PC-3 (cell line): ENCODE measurements around the gene SLC6A6.

Experiments
- CTCF ChIP-seq: fragments of 300-600 bp; sonication (generic); conservative IDR thresholded peaks from 2 replicates; pipeline ENCODE4 v1.5.1; 2017; ENCODE audit warnings: antibody characterized with exemption, low read depth, mild to moderate bottlenecking, low read length
- EZH2 ChIP-seq: fragments of 300-600 bp; sonication (generic); IDR thresholded peaks from one replicate; pipeline ENCODE4 v1.6.1; 2017; ENCODE audit warnings: antibody characterized with exemption, mild to moderate bottlenecking, low read length; ENCODE audit not compliant: unreplicated experiment

GRCh38 chr3:14376348-14377043 lies 25.9 kb upstream of the SLC6A6 start:
- TF ChIP-seq CTCF (no peak), EZH2 (no peak)
